Liver (tissue), 3 donors: ENCODE results near the gene SYNDIG1.

Source experiments
- CTCF ChIP-seq: fragments of 150-350 bp; IDR thresholded peaks from 2 replicates; pipeline ENCODE4 v1.5.1; 2017; ENCODE audit warnings: improper control_type of control experiment, low read depth, low read length; ENCODE audit not compliant: missing input control
- EGR1 ChIP-seq, 2 donors: IDR thresholded peaks; 2 replicates each; pipeline ENCODE4 v1.6.1; 2016 to 2018; ENCODE audit warnings: antibody characterized with exemption in 2 of 2, low read depth in 2 of 2
- FOXA1 ChIP-seq: IDR thresholded peaks from 2 replicates; pipeline ENCODE4 v1.6.1; 2016; ENCODE audit warnings: antibody characterized with exemption
- FOXA2 ChIP-seq: IDR thresholded peaks from 2 replicates; pipeline ENCODE4 v1.6.1; 2016; ENCODE audit warnings: antibody characterized with exemption
- GABPA ChIP-seq, 2 donors: IDR thresholded peaks in 1 of 2; conservative IDR thresholded peaks in 1 of 2; 2 replicates each; pipeline ENCODE4 v1.6.1; 2016; ENCODE audit warnings: antibody characterized with exemption in 2 of 2, mild to moderate bottlenecking in 1 of 2, moderate library complexity in 1 of 2
- HNF4G ChIP-seq: IDR thresholded peaks from 2 replicates; pipeline ENCODE4 v1.6.1; 2016; ENCODE audit warnings: antibody characterized with exemption
- JUND ChIP-seq, 2 donors: IDR thresholded peaks; 2 replicates each; pipeline ENCODE4 v1.6.1; 2016; ENCODE audit warnings: antibody characterized with exemption in 2 of 2
- NR2F2 ChIP-seq: IDR thresholded peaks from 2 replicates; pipeline ENCODE4 v1.6.1; 2016; ENCODE audit warnings: antibody characterized with exemption
- RAD21 ChIP-seq, 2 donors: IDR thresholded peaks; 2 replicates each; pipeline ENCODE4 v1.6.1; 2016; ENCODE audit warnings: antibody characterized with exemption in 2 of 2, mild to moderate bottlenecking in 2 of 2
- REST ChIP-seq: IDR thresholded peaks from 2 replicates; pipeline ENCODE4 v1.6.1; 2016; ENCODE audit warnings: antibody characterized with exemption, mild to moderate bottlenecking
- SP1 ChIP-seq: IDR thresholded peaks from 2 replicates; pipeline ENCODE4 v1.6.1; 2018; ENCODE audit warnings: antibody characterized with exemption, mild to moderate bottlenecking
- TAF1 ChIP-seq: conservative IDR thresholded peaks from 2 replicates; pipeline ENCODE4 v1.6.1; 2016; ENCODE audit warnings: antibody characterized with exemption, mild to moderate bottlenecking
- YY1 ChIP-seq: IDR thresholded peaks from 2 replicates; pipeline ENCODE4 v1.6.1; 2016; ENCODE audit warnings: antibody characterized with exemption, mild to moderate bottlenecking
- donor health status: healthy.
- donor health status: healthy.

- TF ChIP-seq CTCF (no peak), JUND (IDR thresholded peaks at IDR 0.05) (no peak), RAD21 (IDR thresholded peaks at IDR 0.05) (no peak), TAF1 (no peak), SP1 (no peak), REST (no peak), YY1 (no peak), FOXA1 (no peak), GABPA (IDR thresholded peaks at IDR 0.05 in 1 of 2, conservative IDR thresholded peaks at IDR 0.05 in 1 of 2) (no peak), FOXA2 (no peak), HNF4G (no peak), EGR1 (IDR thresholded peaks at IDR 0.05; ENCODE audit: low read depth in 2 of 2) (no peak), NR2F2 (no peak)
Observed at GRCh38 chr20:24637941-24638340, 168.5 kb downstream of the SYNDIG1 start.
